CD8-positive, alpha-beta memory T cell (primary cell): ENCODE measurements around the gene TSPAN15. TPM values are rescaled to one million over a fixed set of nuclear protein-coding genes. Genes with fewer than 3 reads are reported as not detected.
"Not testable (repeated sequence)": the region's sequence is repeated elsewhere in the genome, so short reads cannot be mapped to it uniquely, and the experiment has no call there.

Source experiments
- CTCF ChIA-PET: fragments of 350-600 bp; sonication (Branson Sonifier 250); formaldehyde crosslinking; loops from one replicate; lab custom pipeline; 2021; ENCODE audit warnings: antibody characterized with exemption; lab: Charles Lee
- POLR2A ChIA-PET: fragments of 350-600 bp; sonication (Branson Sonifier 250); formaldehyde crosslinking; loops from one replicate; lab custom pipeline; 2021; ENCODE audit warnings: antibody characterized with exemption; lab: Charles Lee
- DNase-seq, 5 donors: peaks; one replicate each; pipeline versions ENCODE4 v3.0.0 to v3.0.0-alpha.2; 2020 to 2022; ENCODE audit warnings: mixed read lengths in 1 of 5
- H3K27ac ChIP-seq: one replicate; pipeline ENCODE4 v1.7.0; 2013; ENCODE audit warnings: low read depth, mild to moderate bottlenecking, low read length, moderate library complexity
- H3K27me3 ChIP-seq: 2 replicates; pipeline ENCODE4 v1.7.0; 2013; ENCODE audit warnings: low read length, mild to moderate bottlenecking; ENCODE audit not compliant: insufficient read depth, poor library complexity, severe bottlenecking
- H3K36me3 ChIP-seq: 2 replicates; pipeline ENCODE4 v1.7.0; 2013; ENCODE audit warnings: mild to moderate bottlenecking, low read length, moderate library complexity; ENCODE audit not compliant: insufficient read depth
- H3K4me1 ChIP-seq: 2 replicates; pipeline ENCODE4 v1.7.0; 2013; ENCODE audit warnings: mild to moderate bottlenecking, low read length, moderate library complexity; ENCODE audit not compliant: insufficient read depth
- H3K4me3 ChIP-seq: 2 replicates; pipeline ENCODE4 v1.7.0; 2013; ENCODE audit warnings: mild to moderate bottlenecking, low read length
- H3K9me3 ChIP-seq: 2 replicates; pipeline ENCODE4 v1.7.0; 2013; ENCODE audit warnings: mild to moderate bottlenecking, low read length
- H3K27ac Mint-ChIP-seq, 8 donors: one replicate each; pipeline ENCODE4 v1.8.0; 2020 to 2021; ENCODE audit warnings: mixed read lengths in 8 of 8, mild to moderate bottlenecking in 6 of 8, inconsistent platforms in 3 of 8, moderate library complexity in 3 of 8
- H3K27me3 Mint-ChIP-seq, 2 donors: one replicate each; pipeline ENCODE4 v1.8.0; 2020 to 2021; ENCODE audit warnings: mixed read lengths in 2 of 2, mild to moderate bottlenecking in 1 of 2, moderate library complexity in 1 of 2
- H3K36me3 Mint-ChIP-seq, 3 donors: one replicate each; pipeline ENCODE4 v1.8.0; 2020 to 2021; ENCODE audit warnings: mixed read lengths in 3 of 3, inconsistent platforms in 1 of 3, mild to moderate bottlenecking in 1 of 3
- H3K4me1 Mint-ChIP-seq, 3 donors: one replicate each; pipeline ENCODE4 v1.8.0; 2020 to 2021; ENCODE audit warnings: mixed read lengths in 3 of 3, inconsistent platforms in 1 of 3, mild to moderate bottlenecking in 1 of 3
- H3K4me3 Mint-ChIP-seq, 7 donors: one replicate each; pipeline ENCODE4 v1.8.0; 2020 to 2021; ENCODE audit warnings: mixed read lengths in 7 of 7, mild to moderate bottlenecking in 6 of 7, moderate library complexity in 4 of 7, inconsistent platforms in 2 of 7
- H3K9me3 Mint-ChIP-seq, 5 donors: one replicate each; pipeline ENCODE4 v1.8.0; 2020 to 2022; ENCODE audit warnings: mixed read lengths in 5 of 5, mild to moderate bottlenecking in 3 of 5, moderate library complexity in 2 of 5, inconsistent platforms in 1 of 5
- polyA plus RNA-seq: library from polyadenylated mRNA; unstranded; fragments of 300-500 nt; fragmentation: Illumina TruSeq; gene quantifications from one replicate; pipeline ENCODE4 v1.2.3, GENCODE V29; 2021
- total RNA-seq, 2 experiments: library from RNA; stranded (reverse); gene quantifications; one replicate each; pipeline ENCODE4 v1.2.3, GENCODE V29; 2021

The TSPAN15 gene
- total and polyA plus RNA-seq, 3 experiments from 2014 or later = 1.4 to 20.2 (median 2.4) TPM

DNA sequence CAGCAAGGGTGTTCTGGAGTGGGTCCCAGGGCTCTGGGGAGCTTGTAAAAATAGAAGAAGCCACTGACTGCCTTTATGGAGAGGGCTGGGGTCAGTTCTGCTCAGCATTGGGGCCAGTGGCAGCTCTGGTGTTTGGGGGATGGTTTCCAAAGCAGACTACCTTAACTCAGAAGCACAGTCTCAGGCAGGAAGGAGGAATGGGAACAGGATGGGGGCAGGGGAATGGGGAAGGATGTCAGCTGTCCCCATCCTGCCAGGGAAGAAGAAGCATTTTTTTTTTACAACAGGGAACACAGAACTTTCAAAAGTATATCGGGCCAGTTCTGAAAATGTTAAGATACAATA, 28.8 kb downstream of the TSPAN15 start:
- Histone ChIP-seq H3K27me3 (no peaks in the 10 kb centered on the region), H3K9me3 (no peaks in the 10 kb centered on the region), H3K36me3 (no peaks in the 10 kb centered on the region), H3K4me3 (no peak overlapping the region), H3K4me1 (no peaks in the 10 kb centered on the region), H3K27ac (no peak overlapping the region)
- Mint-ChIP-seq H3K4me3 (no peak overlapping the region), H3K27ac (peak overlapping the region in 2 of 8 donors; percentile 61 to 85), H3K4me1 (no peaks in the 10 kb centered on the region), H3K36me3 (no peaks in the 10 kb centered on the region), H3K9me3 (peaks cover 0 to 3% (median 0%) of the 10 kb centered on the region in 5 donors), H3K27me3 (peaks cover 1 to 5% of the 10 kb centered on the region in 2 donors)
- ChIA-PET CTCF (no interaction called here), POLR2A (no interaction called here)
- DNase-seq = no peak

DNA sequence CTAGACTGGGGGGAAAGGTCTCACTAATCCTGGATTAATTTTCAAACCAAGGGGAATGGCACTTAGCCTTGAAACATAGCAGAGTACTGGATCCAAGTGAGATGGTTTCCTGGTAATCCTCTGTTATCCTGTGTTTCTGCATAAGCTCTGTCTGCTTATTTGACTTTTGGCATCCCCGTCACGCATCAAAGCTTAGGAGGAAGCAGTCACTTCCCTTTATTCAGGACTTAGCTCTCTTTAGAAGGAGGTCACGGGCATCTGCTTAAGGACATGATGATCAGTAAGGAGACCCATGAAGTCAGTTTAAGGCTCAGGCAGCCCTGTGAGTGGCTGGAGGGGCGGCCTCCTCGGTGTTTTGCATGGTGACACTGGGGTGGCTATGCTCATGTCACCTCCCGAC, 30.0 kb downstream of the TSPAN15 start:
- Mint-ChIP-seq H3K4me1 (no peaks in the 10 kb centered on the region), H3K27me3 (peaks cover 0 to 8% of the 10 kb centered on the region in 2 donors), H3K9me3 (peaks cover 0 to 3% (median 0%) of the 10 kb centered on the region in 5 donors), H3K27ac (peak overlapping the region in 3 of 8 donors; percentile 13 to 64 (median 33)), H3K4me3 (no peak overlapping the region), H3K36me3 (no peaks in the 10 kb centered on the region)
- Histone ChIP-seq H3K27me3 (no peaks in the 10 kb centered on the region), H3K9me3 (no peaks in the 10 kb centered on the region), H3K36me3 (no peaks in the 10 kb centered on the region), H3K27ac (no peak overlapping the region), H3K4me1 (no peaks in the 10 kb centered on the region), H3K4me3 (no peak overlapping the region)
- no peak for DNase-seq
- ChIA-PET CTCF (no interaction called here), POLR2A (no interaction called here)

DNA sequence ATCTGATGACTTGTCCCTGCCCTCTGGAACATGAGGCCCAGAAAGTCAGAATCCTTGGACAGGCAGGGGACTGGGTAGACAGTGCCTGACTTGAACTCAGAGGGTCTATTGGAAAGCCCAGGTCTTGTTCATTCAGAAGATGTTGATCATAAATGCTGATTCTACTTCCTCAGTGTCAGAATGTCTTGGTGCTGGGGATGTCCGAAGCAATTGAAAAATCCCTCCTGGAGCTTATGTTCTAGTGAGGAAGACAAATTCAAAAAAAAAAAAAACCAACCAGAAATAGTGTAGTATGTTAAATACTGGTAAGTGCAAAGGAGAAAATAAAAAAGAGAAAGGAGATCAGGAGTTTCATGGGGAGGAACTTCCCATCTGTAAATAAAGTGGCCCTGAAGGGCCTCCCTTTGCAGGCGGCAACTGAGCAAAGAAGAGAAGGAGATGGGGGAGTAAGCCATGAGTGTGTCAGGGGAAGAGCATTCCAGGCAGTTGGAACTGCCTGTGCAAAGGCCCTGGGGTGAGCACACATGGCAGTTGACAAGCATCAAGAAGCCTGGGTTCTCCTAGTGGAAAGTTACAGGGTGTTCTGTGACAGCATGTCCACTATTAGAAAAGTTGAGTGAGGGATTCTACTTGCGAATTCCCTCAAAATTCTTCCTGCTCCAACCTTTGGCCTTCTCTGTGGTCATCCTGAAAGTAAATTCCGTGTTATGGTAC, 30.7 kb downstream of the TSPAN15 start:
- Mint-ChIP-seq H3K27ac (peak overlapping the region in 2 of 8 donors; percentile 27 to 53), H3K36me3 (no peaks in the 10 kb centered on the region), H3K9me3 (peaks cover 0 to 3% (median 0%) of the 10 kb centered on the region in 5 donors), H3K4me3 (no peak overlapping the region), H3K4me1 (no peaks in the 10 kb centered on the region), H3K27me3 (peaks cover 0 to 9% of the 10 kb centered on the region in 2 donors)
- Histone ChIP-seq H3K36me3 (no peaks in the 10 kb centered on the region), H3K27ac (no peak overlapping the region), H3K9me3 (no peaks in the 10 kb centered on the region), H3K27me3 (no peaks in the 10 kb centered on the region), H3K4me1 (no peaks in the 10 kb centered on the region), H3K4me3 (no peak overlapping the region)
- POLR2A ChIA-PET = no interaction called here
- DNase-seq = no peak
- CTCF ChIA-PET = no interaction called here

DNA sequence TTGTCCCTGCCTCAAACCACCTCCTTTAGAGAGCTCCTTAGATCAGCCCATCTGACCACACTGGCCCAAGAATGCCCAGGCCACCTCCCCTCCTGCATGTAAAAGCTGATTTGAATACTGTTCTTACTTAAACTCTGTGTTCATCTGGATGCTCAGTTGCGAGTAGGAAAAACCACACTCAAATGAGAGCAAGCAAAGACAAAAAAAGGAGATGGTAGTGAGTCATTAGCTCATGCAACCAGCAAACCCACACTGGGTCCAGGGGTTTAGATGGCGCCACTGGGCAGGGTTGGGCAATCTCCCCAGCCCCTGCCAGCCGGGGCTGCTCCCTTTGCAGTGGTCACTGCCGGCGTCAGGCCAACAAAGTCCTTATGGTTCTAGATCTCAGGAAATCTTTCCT, 32.7 kb downstream of the TSPAN15 start:
- H3K36me3 ChIP-seq = no peaks in the 10 kb centered on the region
- Mint-ChIP-seq H3K27me3 (peaks cover 0 to 10% of the 10 kb centered on the region in 2 donors), H3K9me3 (peaks cover 11 to 15% (median 14%) of the 10 kb centered on the region in 5 donors), H3K4me1 (no peaks in the 10 kb centered on the region), H3K36me3 (peaks cover 2 to 13% (median 4%) of the 10 kb centered on the region in 3 donors), H3K27ac (peak overlapping the region in 2 of 8 donors; percentile 29 to 78), H3K4me3 (no peak overlapping the region)
- H3K9me3 ChIP-seq = peaks cover 4% of the 10 kb centered on the region
- CTCF ChIA-PET = interaction anchor here (1.7 kb wide), 1 partner anchor 23 kb away, joined by 5 read pairs; no protein-coding TSS in a partner anchor
- H3K4me1 ChIP-seq = no peaks in the 10 kb centered on the region
- DNase-seq = no peak
- POLR2A ChIA-PET = no interaction called here
- no peaks in the 10 kb centered on the region for H3K27me3 ChIP-seq
- no peak overlapping the region for H3K4me3 ChIP-seq
- no peak overlapping the region for H3K27ac ChIP-seq

DNA sequence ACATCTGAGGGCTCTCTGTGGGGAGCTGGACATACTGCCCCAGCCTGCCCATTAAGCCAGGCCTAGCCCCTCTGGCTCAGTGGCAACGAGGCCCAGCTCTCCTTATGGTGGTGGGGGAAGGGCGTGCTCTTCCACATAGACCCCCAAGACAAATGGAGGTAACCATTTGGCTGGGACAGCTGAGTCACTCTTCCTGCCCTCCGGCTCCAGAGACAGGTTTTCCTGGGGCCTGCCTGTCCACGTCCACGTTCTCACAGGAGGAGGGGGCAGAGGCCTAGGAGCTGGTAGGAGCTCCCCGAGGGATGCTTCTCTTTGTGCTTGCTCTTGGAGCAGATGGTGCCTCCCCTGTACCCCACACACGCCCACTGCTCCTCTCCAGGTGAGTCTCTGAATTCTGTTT, 33.5 kb downstream of the TSPAN15 start:
- Histone ChIP-seq H3K4me3 (no peak overlapping the region), H3K36me3 (no peaks in the 10 kb centered on the region), H3K27me3 (no peaks in the 10 kb centered on the region), H3K27ac (no peak overlapping the region), H3K9me3 (peaks cover 4% of the 10 kb centered on the region), H3K4me1 (no peaks in the 10 kb centered on the region)
- ChIA-PET POLR2A (interaction anchor here (0.5 kb wide), 1 partner anchor 23 kb away, joined by 6 read pairs; no protein-coding TSS in a partner anchor), CTCF (interaction anchor here (1.7 kb wide), 1 partner anchor 23 kb away, joined by 5 read pairs; no protein-coding TSS in a partner anchor)
- peak overlapping the region in 2 of 8 donors; percentile 43 to 58 for H3K27ac Mint-ChIP-seq
- DNase-seq = no peak
- peaks cover 0 to 10% of the 10 kb centered on the region in 2 donors for H3K27me3 Mint-ChIP-seq
- peaks cover 11 to 20% (median 14%) of the 10 kb centered on the region in 5 donors for H3K9me3 Mint-ChIP-seq
- no peak overlapping the region for H3K4me3 Mint-ChIP-seq
- H3K4me1 Mint-ChIP-seq = no peaks in the 10 kb centered on the region
- peaks cover 2 to 13% (median 4%) of the 10 kb centered on the region in 3 donors for H3K36me3 Mint-ChIP-seq

DNA sequence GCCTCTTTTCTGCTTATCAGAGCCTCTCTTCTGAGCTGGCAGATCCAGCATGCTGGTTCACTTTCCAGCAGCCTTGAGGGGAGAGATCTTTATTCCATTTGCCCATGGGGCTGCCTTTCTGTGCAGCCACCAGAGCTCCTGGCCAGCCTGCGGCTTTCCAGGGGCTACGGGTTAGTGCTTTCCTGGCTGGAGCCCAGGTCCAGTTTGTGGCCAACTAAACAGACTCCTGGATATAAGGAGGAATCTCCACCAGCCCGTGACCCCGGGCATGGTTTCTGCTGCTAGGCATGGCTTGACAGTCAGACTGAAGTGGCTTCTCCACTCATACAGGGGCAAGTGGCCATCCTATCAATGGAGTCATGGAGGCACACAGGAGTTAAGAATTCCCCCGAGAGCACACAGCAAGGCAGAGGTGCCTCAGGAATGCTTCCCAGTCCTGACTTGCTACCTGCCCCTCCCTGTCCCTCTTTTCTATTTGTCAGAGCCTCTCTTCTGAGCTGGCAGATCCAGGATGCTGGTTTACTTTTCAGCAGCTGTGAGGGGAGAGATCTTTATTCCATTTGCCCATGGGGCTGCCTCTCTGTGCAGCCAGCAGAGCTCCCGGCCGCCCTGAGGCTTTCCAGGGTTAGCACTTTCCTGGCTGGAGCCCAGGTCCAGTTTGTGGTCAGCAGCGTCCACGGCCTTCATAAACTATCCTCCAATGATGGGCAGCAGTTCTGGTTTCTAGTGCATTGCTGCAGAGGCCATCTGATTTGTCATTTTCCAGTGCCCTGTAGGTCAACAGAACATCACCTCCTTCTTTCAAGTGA, 35.9 kb downstream of the TSPAN15 start:
- Mint-ChIP-seq H3K4me1 (no peaks in the 10 kb centered on the region), H3K9me3 (peaks cover 11 to 18% (median 14%) of the 10 kb centered on the region in 5 donors), H3K36me3 (peaks cover 2 to 13% (median 4%) of the 10 kb centered on the region in 3 donors), H3K4me3 (no peak overlapping the region), H3K27me3 (peaks cover 0 to 10% of the 10 kb centered on the region in 2 donors), H3K27ac (no peak overlapping the region)
- POLR2A ChIA-PET = no interaction called here
- Histone ChIP-seq H3K9me3 (peaks cover 4% of the 10 kb centered on the region), H3K27ac (no peak overlapping the region), H3K36me3 (no peaks in the 10 kb centered on the region), H3K27me3 (no peaks in the 10 kb centered on the region), H3K4me1 (no peaks in the 10 kb centered on the region), H3K4me3 (no peak overlapping the region)
- CTCF ChIA-PET = no interaction called here
- DNase-seq = no peak

DNA sequence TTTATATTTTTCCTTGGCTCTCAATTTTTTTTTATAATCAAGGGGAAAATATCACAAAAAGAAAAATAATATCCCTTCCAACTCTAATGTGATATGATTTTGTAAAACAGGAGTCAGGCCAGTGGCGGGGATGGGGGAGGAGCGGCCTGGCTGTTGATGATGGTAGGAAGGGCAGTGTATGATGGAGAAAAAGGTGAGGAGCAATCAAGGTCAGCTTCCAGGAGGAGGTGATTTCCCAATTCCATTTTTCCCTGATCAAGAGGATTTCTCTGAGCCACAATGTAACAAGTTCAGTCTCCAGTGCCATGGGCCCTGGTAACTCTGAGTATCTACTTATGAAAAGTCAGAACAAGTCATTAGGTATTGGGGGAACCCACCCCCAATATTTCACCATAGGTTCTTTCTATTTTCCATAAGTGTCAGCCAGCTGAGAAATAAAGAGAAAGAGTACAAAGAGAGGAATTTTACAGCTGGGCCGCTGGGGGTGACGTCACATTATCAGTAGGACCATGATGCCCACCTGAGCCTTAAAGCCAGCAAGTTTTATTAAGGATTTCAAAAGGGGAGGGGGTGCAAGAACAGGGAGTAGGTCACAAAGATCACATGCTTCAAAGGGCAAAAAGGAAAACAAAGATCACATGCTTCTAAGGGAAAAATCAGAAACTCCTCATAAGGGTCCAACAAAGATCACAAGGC, 37.0 kb downstream of the TSPAN15 start:
- peaks cover 2 to 13% (median 4%) of the 10 kb centered on the region in 3 donors for H3K36me3 Mint-ChIP-seq
- H3K27me3 Mint-ChIP-seq = peaks cover 0 to 10% of the 10 kb centered on the region in 2 donors
- H3K36me3 ChIP-seq, DNase-seq, H3K27ac ChIP-seq, H3K4me3 Mint-ChIP-seq, H3K4me1 Mint-ChIP-seq, CTCF ChIA-PET, H3K27me3 ChIP-seq, H3K9me3 ChIP-seq, H3K4me3 ChIP-seq, H3K4me1 ChIP-seq, POLR2A ChIA-PET: not testable (repeated sequence)
- peaks cover 11 to 18% (median 14%) of the 10 kb centered on the region in 5 donors for H3K9me3 Mint-ChIP-seq
- peak overlapping the region in 2 of 8 donors; percentile 25 to 90 for H3K27ac Mint-ChIP-seq
